Neural progenitor cell (in vitro differentiated cells): ENCODE results near the gene COL17A1.

ENCODE experiments used
- EZH2 ChIP-seq: fragments of 200-600 bp; sonication (generic); IDR thresholded peaks from 2 replicates; pipeline ENCODE4 v1.6.1; 2017; ENCODE audit warnings: antibody characterized with exemption, mild to moderate bottlenecking, moderate library complexity
- EZH2phosphoT487 ChIP-seq: fragments of 200-600 bp; sonication (generic); IDR thresholded peaks from 2 replicates; pipeline ENCODE4 v1.6.1; 2017; ENCODE audit warnings: antibody characterized with exemption
- TF ChIP-seq, protein P1 (sequence below): fragments of 200-600 bp; sonication (generic); IDR thresholded peaks from 2 replicates; pipeline ENCODE4 v1.5.1; 2017; ENCODE audit warnings: antibody characterized with exemption, mild to moderate bottlenecking

DNA sequence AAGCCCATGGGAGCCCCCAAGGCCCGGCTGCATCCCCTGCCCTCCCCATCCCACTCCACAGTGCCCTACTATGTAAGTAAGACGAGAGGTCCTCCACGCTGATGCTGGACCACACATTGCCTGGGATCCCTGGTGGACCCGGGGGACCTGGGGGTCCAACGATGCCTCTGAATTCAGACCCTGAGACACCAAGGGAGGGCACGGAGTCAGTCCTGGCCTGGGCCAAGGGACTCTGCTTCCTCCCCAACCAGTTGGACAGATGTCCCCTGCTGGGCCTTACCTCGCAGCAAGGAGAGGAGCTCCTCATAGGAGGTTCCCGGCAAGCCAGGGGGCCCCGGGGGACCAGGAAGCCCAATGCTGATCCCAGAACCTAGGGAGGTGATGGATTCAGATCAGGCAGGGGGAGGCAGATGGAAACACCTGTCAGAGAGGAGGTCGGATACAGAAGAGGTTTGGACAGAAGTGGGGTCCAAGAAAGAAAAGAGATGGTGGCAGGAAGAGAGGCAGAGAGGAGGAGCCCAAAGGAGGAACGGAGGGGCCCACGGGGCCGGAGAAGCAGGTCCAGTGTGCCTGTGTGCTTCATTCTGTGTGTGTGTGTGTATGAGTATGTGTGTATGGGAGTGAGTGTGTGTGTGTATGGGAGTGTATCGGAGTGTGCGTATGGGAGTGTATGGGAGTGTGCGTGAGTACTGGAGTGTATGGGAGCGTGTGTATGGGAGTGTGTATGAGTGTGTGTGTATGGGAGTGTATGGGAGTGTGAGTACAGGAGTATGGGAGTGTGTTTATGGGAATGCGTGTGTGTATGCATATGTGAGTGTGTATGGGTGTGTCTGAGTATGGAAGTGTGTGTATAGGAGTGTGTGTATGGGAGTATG, 50.2 kb downstream of the COL17A1 start:
- TF ChIP-seq, protein P1, sequence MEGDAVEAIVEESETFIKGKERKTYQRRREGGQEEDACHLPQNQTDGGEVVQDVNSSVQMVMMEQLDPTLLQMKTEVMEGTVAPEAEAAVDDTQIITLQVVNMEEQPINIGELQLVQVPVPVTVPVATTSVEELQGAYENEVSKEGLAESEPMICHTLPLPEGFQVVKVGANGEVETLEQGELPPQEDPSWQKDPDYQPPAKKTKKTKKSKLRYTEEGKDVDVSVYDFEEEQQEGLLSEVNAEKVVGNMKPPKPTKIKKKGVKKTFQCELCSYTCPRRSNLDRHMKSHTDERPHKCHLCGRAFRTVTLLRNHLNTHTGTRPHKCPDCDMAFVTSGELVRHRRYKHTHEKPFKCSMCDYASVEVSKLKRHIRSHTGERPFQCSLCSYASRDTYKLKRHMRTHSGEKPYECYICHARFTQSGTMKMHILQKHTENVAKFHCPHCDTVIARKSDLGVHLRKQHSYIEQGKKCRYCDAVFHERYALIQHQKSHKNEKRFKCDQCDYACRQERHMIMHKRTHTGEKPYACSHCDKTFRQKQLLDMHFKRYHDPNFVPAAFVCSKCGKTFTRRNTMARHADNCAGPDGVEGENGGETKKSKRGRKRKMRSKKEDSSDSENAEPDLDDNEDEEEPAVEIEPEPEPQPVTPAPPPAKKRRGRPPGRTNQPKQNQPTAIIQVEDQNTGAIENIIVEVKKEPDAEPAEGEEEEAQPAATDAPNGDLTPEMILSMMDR = no peak
- TF ChIP-seq EZH2phosphoT487 (no peak), EZH2 (no peak)
